Right hindlimb (tissue), 1 donor: ENCODE results near the gene CBR3.
"Not testable (repeated sequence)": the region's sequence is repeated elsewhere in the genome, so short reads cannot be mapped to it uniquely, and the experiment has no call there.

Source experiments
- DNase-seq: peaks from one replicate; pipeline ENCODE4 v3.0.0-alpha.2; 2018

CBR3 gene

DNA sequence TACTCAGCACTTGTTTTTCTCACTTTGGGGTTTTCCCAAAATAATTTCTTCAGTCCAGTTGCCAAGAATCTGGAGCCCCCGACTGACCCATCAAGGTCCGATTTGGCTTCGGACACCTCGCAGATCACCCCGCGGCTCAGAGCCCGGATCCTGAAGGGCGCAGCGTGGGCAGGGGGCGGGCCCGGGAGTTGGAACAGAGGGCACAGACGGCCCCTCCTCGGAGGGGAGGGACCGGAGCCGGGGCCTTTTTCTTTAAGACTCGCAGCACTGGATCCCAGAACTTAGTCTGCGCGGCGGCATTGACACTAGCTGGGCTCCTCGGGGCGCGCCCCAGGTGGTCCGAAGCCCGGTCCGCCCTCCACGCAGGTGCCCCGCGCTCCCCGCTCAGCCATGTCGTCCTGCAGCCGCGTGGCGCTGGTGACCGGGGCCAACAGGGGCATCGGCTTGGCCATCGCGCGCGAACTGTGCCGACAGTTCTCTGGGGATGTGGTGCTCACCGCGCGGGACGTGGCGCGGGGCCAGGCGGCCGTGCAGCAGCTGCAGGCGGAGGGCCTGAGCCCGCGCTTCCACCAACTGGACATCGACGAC is at the start of gene CBR3:
Gene CBR3 (plus strand): TSS at position 277 of the 588 bp plus-strand sequence. CDS start 114 bp downstream, at position 391.
- DNase-seq, result peak; percentile 52

DNA sequence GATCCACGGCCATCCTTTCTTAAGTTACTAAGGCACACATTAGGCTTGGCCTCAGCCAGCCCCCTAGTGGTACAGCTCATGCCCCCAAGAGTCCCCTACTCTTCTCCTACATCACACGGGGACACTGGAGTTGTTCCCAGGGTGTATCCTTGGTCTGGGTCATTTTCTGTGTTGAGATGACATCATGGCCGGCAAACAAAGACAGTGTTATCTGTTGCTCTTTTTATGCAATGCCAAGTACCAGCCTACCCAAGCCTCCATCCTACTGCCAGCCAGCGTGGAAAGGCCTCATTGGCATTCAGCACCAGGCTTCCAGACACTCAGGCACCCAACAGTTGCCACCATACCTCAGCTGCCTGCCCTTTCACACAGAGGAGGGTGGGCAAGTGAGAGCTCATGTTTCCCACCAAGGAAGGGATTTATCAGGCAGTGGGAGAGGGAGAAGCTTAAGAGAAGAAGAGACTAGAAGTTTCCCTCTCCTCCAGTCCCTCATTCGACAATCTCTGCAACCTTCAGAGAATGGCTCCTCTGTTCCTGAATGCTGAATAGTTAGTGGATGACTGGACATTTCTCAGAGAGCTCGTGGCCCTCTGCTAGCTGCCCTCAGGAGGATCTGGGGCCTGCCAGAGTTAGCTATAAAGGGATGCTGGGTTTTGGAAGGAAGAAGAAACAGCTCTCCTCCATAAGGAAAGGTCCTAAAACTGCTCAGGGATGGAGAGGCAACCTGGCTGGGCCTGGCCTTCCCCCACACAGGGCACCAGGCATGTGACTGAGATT is 47.3 kb upstream of the CBR3 start:
- no peak for DNase-seq

DNA sequence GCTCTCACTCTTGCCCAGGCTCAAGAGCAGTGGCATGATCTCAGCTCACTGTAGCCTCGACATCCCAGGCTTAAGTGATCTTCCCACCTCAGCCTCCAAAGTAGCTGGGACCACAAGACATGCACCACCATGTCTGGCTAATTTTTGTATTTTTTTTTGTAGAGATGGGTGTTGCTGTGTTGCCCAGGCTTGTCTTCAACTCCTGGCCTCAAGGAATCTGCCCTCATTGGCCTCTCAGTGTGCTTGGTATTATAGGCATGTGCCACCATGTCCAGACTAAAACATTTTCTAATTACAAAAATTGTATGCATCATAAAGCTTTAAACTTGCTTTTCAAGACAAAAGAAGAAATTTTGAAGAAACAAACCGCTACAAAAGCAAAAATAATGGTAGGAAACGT is 44.9 kb upstream of the CBR3 start:
- DNase-seq, result no peak

DNA sequence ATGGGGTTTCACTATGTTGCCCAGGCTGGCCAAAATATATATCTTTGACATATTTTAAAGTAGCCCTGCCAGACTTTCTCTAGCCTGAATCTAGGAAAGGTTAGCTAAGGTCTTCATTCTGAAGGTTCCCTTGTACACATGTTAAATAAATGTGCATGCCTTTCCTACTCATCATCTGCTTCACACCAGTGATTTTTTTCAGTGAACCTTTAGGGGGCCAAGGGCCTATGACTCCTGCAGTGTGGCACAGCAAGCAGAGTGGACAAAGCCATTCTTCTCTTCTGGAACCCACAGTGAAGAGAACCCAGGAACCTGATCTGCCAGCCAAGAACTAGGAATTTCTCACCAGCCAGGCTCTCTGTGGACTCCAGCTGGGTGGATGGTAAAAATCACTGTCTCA is 42.2 kb upstream of the CBR3 start:
- DNase-seq, result no peak

DNA sequence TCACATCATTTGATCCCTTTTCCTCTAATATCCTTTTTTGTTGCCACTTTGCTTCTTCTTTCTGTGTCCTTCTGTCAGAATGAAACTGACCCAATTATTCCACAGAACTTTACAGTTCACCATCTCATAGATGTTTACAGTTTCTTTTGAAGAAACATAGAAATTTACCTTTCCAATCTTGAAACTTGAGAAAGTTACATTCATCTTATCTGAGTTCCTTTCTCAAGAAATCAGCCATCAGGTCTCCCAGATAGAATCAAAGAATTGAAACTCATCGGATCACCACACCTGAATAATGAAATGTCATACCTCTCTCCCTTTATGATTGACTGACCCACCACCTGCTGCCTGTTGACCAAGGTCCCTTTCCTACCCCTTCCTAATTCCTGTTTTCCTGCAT is 41.4 kb upstream of the CBR3 start:
- DNase-seq, result no peak

DNA sequence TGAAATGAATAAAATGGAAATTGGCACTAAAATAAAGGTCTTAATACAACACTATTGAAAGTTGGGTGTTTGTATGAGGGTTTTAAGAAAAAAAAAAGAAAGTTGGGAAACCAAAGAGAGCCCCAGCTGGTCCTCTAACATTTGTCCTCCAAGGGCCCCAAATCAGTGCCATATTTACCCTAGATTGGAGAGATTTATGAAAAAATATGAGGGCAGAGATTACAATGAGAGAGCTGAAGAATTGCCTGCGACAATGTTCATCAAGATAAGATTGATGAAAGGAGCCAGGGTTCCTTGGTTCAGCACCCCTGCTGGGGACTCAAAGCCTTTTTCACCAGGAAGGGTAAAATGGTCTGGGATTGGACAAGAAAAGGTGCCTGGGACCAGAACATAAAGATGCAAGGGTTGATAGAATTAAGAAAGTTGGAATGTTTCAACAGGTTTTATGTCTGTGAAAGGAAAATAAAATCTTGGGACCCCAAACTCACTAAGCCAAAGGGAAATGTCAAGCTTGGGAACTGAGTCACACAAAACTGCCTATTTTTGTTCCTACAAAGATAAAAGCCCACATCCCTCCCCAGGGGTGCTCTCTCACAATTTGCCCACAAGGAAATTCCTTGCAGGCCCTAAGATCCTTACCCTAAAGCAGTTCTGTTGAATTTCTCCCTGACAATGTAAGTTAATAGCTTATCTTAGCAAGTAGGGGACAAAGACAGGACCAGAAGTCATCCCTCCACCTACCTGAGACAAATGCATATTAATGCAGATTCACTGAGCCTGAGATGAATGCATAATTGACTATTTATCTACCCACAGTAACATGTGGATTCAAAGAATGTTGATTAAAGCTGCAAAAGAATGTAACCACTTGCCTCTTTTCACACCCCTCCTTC is 38.2 kb upstream of the CBR3 start:
- DNase-seq, result no peak

DNA sequence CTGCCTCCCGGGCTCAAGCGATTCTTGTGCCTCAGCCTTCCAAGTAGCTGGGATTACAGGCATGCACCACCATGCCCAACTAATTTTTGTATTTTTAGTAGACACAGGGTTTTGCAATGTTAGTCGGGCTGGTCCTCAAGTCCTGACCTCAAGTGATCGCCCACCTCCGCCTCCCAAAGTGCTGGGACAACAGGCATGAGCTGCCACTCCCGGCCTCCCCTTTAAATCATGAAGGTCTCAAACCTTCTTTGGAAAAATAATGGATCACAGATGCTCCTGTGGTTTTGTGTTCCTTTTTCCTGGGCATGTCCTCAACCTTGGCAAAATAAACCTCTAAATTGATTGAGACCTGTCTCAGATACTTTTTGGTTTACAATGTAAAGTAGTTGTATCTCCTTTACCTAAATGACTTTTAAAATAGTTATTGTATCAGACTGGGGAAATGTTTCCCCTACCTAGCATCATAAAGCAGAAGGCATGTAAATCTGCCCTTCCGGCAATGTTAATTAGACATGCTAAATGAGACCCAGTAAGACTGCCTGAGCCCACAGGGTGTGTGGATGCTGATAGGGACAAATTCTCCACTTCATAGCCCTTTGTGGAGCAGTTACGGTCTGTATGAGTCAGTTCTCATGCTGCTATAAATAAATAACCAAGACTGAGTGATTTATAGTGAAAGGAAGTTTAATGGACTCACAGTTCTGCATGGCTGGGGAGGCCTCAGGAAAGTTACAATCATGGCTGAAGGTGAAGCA is 37.3 kb upstream of the CBR3 start:
- DNase-seq, result no peak

DNA sequence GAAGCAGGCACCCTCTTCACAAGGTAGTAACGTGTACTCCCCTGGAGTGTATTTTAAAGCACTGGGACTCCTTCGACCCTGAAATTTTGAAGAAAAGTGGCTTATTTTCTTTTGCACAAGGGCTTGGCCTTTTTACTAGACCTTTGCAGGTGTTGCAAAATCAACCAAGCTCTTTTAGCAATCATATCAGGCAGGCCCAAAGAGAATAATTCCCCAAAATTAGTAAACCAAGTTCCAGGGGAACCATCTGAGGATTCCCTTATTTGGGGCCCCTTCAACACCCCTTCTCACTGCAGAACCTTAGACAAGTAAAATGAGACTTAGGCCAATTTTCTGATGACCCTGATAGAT is 36.7 kb upstream of the CBR3 start:
- DNase-seq, result no peak

DNA sequence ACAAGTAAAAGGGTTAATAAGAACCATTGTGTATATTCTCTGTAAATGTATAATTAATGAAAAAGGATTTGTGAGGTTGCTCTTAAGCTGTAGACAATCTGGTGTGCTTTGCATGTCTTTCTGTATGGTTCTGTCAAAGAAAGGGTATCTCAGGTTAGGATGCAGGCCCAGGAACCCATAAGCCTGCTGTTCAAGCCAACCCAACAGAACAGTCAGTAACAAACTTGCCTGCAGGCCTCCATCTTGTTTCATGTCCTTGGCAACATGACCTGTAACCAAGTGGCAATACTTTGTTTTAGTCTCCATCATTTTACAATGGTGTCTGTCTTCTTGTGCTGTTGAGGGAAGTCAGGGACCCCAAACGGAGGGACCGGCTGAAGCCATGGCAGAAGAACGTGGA is 35.9 kb upstream of the CBR3 start:
- no peak for DNase-seq

DNA sequence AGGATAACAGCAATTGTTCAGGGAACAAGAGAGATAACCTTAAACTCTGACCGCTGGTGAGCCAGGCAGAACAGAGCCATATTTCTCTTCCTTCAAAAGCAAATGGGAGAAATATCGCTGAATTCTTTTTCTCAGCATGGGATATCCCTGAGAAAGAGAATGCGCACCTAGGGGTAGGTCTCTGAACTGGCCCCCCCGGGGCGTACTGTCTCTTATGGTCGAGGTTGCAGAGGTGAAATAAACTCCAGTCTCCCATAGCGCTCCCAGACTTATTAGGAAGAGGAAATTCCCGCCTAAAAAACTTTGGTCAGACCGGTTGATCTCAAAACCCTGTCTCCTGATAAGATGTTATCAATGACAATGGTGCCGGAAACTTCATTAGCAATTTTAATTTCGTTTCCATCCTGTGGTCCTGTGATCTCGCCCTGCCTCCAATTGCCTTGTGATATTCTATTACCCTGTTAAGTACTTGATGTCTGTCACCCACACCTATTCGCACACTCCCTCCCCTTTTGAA is 35.1 kb upstream of the CBR3 start:
- not testable (repeated sequence) for DNase-seq

DNA sequence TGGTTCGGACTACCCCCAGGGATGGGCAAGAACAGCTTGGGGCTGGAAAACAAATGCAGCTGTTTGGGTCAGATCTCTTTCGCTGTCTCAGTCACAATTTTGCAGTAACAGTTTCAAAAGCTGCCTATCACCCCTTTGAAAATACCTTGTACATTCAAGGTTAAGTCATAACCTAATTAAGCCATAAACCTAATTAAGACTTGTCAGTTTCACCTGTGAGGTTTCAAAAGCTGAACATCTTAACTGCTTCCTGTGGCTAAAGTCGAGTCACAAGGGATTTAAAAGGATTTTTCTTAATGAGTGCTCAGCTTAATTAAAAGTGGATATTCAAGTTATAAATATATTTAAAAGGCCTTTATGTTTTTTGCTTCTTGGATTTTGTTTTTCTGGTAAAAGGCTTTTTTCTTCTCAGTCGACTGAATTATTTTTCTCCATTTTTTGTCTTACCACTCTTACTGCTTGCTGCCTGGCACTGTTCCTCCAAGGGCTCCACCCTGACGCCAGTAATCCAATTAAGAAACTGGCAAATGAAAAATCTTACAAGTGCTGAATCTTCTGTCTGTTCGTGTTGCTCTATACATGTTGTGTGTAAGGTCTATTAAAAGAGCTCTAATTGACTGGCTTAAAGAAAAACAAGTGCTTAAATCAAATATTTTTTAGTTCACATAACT is 33.8 kb upstream of the CBR3 start:
- DNase-seq, result no peak

DNA sequence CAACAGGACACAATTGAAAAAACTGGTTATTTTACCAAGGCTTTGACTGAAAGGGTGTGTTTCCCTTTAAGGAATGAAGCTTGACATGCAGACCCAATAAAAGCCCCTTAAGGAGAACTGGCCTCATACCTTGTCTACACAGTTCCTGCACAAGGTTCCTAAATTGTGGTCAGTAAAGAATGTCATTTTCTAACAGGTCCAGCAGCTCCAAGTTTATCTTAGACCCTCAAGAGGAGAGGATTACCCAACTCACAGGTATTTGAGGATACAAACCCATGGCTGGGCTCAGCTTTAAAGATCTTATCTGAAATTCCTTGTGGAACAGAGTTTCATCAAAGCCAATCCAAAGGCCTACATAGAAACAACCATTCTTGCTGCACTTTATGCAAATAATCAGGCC is 31.4 kb upstream of the CBR3 start:
- DNase-seq, result no peak

DNA sequence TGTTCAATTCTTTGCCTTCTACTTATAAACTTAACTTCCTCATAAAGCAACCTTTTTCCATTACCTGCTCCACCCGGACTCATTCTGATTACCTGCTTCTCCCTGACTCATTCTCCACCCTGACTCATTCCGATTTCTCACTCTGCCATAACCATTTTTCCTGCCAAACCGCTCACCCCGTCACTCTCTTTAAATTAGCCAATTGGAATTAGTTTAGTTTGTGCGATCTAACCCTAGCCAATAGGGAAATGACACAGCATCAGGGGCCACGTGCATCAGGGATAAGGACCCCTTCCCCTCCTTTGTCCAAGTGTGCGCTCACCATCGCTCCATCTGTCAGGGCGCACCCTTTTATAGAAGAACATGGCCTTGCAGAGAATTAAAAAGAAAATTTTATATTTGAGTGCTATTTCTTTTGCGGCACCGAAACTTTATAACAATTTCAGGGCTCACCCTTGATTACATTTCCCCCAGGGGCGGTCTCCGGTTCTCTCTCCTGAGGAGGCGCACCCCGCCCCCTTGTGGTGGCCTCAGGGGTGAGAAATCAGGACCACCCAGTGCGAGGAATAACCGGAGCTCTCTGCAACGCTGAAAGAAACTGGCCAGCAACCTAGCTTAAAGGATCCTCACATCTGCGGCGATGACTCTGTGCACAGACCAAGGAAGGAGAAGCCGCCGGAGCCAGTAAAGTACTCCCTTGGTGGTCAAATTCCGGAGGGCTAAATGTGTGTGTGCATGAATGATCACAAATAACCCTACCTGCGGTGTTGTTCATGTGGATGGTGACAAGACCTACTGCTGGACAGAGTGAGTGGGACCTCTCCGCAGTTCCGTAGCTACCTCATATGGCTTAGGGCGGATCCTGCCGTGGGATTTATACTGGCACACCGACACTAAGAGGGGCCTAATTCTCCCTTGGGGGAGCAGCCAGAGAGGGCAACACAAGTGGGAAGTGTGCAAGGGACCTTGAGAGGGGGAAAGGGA is 30.3 kb upstream of the CBR3 start:
- peak; percentile 53 for DNase-seq

DNA sequence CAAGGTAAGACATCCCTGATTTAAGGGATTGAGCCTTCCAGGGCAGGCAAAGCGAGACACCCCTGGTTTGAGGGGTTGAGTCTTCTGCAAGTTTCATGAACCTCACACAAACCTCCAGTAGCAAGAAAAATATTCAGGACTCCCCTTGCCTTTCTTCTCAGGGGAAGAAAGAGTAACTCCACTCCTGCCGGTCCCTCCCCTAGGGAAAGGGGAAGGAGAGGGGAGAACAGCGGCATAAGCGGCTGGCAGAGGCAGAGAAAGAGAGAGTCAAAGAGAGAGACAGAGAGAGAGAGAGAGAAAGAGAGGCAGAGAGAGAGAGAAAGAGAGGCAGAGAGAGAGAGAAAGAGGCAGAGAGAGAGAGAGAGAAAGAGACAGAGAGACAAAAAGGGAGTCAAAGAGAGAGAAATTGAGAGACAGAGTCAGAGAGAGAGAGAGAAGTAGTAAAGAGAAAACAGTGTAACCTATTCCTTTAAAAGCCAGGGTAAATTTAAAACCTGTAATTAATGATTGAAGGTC is 29.5 kb upstream of the CBR3 start:
- no peak for DNase-seq

DNA sequence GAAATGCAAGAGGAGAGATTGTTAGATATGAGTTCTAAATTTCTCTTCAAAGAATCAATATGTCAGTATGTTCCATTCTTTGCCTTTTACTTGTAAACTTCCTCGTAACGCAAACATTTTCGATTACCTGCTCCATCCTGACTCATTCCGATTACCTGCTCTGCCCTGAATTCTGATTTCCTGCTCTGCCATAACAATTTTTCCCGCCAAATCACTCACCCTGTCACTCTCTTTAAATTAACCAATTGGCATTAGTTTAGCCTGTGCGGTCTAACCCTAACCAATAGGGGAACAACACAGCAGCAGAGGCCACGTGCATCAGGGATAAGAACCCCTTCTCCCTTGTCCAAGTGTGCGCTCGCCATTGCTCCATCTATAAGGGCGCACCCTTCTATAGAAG is 25.0 kb upstream of the CBR3 start:
- no peak for DNase-seq

DNA sequence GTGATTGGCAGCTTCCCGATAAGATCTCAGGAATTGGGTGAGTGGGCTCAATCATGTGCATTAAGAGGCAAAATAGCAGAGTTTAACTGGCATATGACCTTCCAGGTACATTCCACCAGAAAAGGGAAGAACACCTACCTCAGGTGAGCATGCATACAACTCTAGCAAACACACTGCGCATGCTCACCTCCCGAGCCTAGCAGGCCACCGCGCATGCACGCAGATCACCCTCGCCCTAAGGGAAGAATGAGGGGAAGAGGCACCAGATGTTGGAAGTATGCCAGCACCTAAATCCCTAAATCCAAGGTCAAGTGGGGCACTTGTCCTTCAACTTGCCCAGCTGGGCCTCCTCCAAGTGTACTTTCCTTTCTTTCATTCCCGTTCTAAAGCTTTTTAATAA is 23.6 kb upstream of the CBR3 start:
- no peak for DNase-seq

DNA sequence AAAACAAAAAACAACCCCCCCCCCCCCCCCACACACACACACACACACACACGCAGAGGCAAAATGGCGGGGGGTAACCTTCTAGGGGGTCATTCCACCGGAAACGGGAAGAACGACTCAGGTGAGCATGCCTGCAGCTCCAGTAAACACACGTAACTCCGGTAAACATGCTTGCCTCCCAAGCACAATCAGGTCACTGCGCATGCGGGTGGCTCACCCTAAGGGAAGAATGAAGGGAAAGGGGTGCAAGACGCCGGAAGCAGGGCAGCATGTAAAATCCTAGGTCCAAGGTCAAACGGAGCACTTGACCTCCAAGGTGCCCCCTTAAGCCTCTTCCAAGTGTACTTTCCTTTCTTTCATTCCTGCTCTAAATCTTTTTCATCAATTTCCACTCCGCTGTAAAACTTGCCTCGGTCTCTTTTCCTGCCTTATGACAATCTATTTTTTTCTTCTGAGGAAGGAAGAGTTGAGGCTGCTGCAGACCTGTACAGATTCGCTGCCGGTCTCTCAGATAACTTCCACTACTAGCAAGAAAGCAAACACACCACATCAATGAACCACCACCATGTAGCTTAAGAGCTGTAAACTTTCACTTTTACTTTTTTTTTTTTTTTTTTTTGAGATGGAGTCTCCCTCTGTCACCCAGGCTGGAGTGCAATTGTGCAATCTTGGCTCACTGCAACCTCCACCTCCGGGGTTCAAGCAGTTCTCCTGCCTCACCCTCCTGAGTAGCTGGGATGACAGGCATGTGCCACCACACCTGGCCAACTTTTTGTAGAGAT is 21.0 kb upstream of the CBR3 start:
- no peak for DNase-seq

DNA sequence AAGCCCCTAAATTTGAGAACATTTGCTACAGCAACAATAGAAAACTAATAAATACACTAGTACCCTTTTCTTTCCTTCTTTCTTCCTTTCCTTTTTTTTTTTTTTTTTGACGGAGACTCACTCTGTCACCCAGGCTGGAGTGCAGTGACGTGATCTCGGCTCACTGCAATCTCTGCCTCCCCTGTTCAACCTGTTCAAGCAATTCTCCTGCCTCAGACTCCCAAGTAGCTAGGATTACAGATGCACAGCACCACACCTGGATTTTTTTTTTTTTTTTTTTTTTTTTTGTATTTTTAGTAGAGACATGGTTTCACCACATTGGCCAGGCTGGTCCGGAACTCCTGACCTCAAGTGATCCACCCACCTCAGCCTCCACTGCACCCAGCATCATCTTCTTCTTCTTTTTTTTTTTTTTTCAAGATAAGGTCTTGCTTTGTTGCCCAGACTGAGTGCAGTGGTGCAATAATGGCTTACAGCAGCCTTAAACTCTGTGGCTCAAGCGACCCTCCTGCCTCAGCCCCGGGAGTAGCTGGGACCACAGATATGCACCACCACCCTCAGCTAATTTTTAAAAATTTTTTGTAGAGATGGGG is 19.6 kb upstream of the CBR3 start:
- DNase-seq, result no peak

DNA sequence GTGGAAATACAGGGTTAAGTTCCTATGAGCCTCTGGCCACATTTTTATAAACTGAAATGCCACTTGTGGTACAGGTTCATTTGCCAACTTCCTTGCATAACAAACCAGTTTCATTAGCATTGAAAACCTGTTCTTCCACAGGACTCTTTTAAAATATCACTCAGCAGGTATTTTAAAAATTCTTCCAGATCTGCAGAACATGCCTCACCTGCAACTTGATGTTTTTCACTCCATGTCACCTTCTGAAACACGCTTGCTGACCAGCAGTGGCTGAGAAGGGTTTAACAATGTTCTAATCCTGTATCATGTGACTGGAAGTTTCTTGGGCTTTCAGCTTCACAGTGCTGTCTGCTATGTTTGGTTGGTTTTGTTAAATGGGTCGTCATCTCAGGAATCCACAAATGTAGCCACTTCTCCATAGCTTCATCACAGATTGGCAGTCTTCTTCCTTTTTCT is 17.6 kb upstream of the CBR3 start:
- no peak for DNase-seq
